Measurements from ENCODE around the gene GPN2.

The GPN2 gene

DNA sequence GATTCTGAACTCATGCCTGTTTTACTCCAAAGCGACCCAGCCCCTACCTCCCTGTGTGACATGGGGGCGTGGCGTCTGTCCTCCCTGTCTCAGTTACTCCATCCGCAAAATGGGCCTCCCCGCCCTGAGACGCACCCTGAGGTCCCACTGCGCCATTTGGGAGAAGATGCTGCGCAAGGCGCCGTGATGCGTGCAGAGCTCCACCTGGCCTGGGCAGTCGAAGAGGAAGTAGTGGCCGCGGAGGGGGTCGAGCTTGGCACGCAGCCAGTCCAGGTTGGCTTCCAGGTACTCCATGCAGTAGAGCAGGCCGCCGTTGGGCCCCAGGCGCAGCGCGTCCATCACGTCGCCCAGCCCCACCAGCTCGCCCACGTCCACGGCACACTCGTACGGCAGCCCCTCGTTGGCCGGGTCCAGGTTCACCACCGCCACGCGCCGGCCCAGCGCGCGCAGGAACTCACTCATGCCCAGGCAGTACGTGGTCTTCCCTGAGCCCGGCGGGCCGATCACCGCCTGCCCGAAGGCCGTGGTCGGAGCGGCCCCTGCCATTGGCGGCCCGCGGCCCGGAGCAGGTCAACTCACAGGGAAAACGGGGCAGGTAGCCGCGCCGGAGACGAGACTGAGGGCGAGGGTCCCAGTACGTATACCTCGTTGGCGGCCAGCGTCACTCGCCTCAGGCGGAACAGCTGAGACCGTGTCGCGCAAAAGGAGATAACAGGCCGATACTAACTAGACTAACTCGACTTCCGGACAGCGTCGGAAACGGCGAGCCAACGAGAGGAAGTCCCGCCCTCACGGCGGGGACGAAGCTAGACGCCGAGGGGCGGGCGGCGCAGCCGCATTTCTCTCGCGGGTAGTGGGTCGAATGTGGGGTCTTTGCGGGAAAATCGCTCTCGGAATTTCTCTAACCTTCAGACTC is at the start of gene GPN2:
Gene GPN2 (minus strand): TSS at position 733 of the 916 bp plus-strand sequence. CDS start 187 bp downstream, at position 546.
- peak; percentile 70 for DNase-seq

DNA sequence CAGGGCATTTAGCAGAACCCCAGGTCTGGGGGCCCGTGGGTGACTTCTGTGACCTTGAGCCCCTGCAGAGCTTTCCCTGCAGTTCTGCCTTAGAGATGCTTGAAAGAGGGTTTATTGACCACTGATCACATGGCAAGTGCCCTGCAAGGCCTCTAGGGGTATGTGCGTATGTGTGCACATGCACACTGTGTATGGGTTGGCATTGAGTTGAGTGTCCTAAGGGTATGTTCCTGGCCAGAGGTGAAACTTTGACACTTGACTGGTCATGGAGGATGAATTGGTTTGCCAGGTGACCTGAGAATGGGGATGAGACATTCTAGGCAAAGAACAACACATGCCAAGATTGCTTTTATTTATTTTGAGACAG is 48.6 kb upstream of the GPN2 start:
- no peak for DNase-seq

DNA sequence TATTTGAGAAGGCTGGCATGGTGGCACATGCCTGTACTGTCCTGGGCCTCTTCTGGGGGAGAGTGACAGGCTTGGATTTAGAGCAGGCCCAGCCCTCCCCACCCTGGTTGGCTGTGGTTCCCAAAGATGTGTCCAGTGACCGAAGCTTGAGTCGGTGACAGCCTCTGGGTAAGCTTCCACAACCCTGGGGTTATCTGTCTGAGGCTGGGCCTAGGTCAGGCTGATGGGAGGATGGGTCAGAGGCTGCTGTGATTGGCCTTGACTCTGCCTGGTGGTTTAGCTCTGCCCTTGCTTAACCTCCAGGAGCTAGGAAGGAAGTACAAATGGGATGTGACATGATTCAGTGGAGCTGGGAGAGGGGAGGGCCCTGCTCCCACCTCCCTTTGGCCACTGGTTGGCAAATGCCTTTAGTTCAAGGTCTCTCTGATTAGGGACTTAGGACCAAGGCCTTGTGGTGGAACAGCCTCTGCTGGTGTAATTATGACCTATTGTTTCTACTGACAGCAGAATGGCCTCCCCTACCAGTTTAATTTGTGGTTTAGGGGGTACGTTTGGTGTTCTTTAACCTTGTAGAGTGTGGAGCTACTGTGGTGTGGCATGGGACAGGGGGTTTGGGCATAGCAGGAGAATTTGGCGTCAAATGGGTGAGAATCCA is 48.0 kb upstream of the GPN2 start:
- DNase-seq: no peak

DNA sequence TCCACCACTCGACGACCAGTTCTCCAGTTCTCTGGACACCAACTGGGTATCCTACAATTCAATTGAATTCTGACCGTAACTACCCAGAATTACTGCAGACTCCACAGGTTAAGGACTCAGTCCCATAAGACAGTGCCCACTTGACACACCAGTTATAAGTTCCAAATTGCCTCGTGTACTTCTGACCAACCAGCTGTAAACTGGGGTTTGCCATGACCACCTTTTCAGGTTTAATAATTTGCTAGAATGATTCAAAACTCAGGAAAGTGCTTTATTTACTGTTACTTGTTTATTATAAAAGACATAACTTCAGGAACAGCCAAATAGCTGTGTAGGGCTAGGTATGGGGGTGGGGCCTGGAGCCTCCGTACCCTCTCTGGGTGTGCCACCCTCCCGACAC is 46.7 kb upstream of the GPN2 start:
- DNase-seq: no peak

DNA sequence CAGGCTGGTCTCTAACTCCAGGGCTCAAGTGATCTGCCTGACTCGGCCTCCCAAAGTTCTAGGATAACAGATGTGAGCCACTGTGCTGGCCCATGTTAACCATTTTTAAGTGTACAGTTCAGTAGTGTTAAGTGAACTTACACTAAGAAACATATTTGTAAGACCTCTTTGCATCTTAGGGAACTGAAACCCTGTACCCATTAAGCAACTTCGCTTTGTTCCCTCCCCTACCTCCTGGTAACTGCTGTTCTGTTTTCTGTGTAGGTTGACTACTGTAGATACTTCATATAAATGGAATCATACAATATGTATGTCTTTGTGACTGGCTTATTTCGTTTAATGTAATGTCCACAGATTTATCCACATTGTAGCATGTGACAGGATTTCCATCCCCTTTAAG is 42.4 kb upstream of the GPN2 start:
- DNase-seq: no peak

DNA sequence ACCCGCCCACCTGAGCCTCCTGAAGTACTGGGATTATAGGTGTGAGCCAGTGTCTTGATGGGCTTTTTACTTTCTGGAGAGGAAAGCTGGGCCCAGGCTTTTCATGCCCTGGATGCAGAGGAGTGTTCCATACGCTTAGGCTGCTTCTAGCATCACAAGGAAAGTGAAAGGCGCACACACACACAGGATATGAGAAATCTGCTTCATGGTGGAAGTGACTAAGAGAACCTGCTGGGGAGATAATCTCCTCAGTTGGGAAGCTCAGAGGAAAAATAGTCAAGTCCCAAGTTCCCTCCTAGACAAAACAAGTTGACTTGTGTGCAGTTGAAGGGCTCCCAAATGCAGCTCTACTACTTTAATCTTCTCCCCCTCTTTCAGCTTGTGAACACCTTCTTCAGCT is 33.6 kb upstream of the GPN2 start:
- no peak for DNase-seq

DNA sequence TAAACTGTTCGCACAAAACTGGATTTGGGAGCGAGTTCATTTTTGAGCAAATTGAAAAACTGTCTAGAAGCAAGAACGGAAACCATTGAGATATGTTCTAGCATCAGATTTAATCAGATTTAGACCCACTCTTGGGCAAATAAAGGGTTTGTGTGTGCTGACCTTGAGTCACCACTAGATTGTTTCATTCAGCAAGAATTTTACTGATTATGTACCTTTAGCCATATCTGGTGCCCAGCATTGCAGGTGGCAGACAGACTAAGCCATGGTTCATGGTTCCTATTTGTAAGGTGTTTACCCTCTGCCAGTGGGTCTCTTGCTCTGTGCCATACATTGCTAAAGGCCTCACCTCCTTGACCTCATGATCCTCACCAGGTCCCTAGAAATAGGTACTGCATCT is 32.8 kb upstream of the GPN2 start:
- DNase-seq: no peak

DNA sequence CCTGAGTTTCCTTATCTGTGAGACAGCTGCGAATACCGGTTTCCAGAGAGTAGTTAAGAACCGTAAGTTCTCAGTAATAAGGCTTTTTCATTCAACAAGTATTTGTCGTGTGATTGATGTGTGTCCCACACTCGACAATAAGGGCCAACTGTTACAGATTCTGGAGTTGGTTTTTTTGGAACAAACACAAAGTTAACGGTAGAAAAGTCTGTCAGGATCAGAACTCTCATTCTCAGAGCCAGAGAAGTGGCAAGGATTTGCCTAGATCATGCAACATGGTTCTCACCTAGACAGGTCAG is 32.3 kb upstream of the GPN2 start:
- DNase-seq: no peak

DNA sequence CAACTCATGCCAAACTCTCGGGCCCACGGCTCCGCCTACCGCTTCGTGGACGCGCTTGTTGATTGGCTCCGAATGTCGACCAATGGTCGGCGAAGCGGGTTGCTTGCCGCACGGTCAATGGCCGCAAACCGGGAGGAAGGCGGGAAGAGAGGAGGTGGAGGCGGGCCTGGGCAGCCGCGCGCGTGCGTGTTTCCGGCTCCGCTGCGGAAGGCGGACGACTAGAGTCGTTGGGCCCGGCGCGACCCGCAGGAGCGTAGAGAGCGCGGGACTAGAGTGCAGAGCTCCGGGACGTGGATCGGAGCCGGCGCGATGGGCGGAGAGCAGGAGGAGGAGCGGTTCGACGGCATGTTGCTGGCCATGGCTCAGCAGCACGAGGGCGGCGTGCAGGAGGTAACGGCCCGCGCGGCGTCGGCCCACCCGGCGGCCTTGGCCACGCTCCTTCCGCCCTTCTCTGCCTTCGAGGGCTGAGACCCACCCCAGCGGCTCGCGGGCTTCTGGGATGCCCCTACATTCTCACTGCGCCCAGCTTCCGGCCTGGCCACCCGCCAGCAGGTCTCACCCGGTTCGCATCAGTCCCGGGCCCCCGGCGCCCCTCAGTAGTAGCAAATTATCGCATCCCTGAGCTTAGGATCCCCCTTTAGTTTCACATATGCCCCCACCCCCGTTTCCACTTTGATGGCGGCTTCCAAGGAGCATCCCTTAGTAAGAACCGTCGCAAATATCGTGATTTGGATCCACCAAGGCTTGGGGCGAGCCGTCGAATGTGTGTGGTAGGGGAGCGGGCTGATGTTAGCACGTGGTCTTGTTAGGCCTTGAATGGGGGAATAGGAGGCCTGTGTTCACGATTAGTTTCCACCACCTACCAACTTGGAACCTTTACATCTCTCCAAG is 31.7 kb upstream of the GPN2 start, which contains the start of gene NUDC:
Gene NUDC (plus strand): TSS at position 204 of the 891 bp plus-strand sequence. CDS start 106 bp downstream, at position 310.
- peak; percentile 93 for DNase-seq

DNA sequence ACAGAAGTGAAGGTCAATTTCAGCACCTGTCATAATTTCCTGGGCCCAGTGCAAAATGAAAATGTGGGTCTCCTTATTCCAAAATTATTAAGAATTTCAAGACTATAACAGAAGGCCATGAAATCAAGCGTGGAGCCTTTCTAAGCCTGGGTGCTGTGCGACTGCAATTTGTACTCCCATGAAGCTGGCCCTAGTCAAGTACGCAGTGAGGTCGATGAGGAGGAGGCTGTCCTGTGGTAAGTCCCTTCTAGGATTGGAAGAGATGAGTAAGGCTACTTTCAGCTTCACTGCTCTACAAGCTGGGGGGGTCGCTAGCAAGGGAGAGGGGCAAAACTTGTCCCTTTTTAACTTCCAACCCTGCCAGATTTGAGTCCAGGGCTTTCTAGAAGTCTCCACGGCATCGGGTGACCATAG is 31.1 kb upstream of the GPN2 start:
- DNase-seq: no peak

DNA sequence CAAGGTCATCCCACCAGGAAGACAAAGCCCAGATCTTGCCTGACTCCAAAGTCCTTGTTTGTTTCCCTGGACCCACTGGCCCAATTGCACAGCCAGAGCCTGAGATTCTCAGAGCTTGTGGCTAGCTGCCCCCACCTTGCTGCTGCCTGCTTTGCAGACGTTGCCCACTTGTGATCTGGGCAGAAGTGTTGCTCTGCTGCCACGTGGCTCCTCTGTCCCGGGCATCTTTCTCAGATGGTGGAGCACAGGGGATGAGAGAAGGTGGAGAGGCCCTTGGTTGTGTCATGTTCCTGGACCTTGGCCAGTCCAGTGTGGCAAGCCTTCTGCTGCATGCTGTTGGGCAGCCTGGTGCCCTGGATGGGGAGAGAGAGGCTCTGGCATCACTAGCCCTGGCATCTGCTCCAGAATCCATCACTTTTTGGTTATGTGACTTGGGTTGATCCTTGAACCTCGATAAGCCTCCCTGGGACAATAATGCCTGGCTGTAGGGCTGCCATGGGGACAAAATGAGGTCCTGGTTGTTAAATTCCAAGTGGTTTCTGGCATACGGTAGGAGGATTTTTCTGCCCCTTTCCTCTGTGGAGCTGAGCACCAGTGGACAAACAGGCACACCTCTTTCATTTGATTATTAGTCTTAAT is 25.2 kb upstream of the GPN2 start:
- DNase-seq: no peak

DNA sequence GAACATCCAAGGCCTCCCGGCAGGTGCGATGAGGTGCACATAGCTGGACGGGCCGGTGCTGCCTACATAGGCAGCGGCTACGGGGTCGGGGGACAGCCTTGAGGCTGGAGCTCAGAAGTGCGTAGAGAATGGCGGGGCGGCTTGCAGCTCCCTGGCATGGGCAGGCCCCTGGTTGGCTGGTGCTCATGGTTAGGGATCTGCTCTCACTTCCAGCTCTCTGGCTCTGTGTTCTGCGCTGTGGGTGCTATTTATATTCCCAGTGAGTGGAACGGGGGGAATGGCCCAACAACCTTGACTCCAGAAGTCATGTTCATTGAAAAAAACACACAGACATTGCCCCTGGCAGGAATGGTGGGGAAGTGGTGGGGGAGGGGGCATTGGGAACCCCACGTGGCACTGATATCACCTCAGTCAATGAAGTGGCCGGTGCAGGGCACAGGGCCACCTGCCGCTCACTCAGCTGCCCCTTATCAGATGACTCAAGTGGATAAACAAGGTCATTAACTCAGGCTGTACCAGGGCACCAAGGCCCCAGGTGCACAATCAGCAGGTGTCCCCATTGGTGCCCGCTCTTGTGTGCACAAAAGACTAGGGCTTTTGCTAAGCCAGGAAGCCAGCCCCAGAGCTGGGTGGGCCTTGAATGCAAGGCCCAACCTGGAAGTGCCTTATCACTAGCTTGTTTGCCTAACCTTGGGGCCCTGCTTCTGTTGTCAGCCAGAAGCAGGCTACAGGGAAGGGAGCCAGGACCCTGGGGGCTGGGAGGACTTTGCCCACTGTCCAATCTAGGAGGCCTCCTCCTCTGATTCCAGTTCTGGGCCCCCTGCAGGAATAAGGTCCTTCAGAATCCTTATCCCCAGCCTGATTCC is 23.9 kb upstream of the GPN2 start, which contains the start of gene NR0B2:
Gene NR0B2 (minus strand): TSS at position 222 of the 866 bp plus-strand sequence. CDS start 35 bp downstream, at position 187.
- no peak for DNase-seq

DNA sequence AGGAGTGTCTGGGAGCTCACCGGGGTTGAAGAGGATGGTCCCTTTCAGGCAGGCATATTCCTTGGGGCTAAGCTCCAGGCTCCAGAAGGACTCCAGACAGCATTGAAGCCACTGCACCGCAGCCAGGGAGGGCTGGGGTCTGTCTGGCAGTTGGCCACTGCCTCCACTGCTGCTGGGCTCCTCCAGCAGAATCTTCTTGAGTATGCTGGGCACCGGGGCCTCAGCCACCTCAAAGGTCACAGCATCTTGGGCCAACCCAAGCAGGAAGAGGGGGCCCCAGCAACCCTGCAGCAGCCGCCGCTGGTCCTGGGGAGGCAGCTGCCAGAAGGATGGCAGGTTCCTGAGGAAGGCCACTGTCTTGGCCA is 23.3 kb upstream of the GPN2 start:
- DNase-seq: no peak

DNA sequence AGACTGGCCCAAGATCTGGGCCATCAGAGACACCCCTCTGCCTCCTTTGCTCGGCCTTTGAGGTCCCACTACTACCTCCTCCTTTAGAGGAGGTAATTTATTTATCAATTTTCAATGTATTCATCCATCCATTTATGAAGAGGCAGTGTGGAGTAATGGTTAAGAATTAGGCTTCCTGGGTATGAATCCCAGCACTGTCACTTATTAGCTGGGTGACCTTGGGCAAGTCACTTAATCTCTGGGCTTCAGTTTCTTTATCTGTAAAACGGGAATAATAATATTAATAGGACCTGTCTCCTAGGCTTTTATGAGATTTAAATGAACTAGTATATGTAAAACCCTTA is 22.0 kb upstream of the GPN2 start:
- no peak for DNase-seq

DNA sequence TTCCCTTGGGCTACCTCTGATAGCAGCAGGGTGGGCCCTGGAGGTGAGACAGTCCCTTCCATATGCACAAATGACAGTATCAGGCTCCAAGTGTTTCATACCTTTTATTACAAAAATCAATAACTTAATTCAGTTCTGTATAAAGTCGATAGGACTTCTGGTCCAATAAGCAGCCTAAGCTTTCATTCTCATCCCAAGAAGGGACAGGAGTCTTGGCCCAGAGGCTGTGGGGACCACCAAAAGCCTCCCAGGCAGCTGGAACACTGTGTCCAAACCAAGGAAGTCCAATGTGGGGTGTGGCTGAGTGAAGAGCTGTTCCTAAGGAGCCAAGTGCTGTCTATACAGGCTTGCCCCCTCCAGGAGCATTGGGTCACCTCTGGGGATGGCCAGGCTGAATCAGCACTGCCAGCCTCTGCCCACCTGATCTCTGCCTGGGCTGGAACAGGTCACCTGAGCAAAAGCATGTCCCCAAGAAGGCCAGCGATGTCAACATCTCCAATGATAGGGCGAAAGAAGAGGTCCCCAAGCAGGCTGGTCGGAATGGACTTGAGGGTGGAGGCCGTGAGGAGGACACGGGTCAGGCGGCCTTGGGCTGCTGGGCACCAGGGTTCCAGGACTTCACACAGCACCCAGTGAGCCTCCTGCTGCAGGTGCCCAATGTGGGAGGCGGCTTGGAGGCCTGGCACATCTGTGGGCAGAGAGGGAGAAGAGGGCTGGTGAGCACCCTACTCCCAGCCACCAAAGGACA is 21.5 kb upstream of the GPN2 start:
- no peak for DNase-seq

DNA sequence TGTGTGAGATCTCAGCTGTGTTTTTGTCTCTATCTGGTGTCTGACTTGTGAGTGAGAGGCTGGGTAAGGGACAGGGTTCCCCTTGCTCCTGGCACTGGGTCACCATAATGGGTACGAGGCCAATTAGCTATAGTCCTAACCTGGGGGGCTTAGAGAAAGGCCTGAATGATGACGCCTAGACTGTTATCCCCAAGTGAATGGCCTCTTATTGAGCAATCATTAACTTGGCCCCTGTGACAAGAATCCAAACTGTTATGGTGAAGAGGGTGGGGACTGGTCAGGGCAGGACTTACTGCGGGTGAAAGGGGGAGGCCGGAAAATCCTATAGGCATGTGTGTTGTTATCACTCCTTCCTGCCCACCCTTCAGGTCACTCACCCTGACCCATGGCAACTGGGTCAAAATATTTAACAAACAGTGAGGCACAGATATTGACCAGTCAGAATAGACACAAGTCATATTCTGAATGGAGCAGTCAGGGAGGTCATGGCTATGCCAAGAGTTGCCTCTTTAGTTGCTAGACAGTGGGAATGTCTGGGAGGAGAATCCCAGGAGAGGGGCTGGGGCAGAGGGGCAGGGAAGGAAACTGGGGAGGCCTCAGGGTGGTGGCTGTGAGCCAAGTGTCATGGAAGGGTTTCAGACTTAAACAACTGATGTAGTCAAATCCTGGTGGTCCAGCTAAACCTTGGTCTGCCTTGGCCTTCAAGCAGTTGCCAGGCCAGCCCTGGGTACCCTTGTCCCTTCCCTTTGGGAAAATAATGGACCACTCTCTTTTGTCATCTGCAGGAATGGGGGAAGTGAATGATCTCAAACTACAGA is 20.5 kb upstream of the GPN2 start:
- DNase-seq: no peak

DNA sequence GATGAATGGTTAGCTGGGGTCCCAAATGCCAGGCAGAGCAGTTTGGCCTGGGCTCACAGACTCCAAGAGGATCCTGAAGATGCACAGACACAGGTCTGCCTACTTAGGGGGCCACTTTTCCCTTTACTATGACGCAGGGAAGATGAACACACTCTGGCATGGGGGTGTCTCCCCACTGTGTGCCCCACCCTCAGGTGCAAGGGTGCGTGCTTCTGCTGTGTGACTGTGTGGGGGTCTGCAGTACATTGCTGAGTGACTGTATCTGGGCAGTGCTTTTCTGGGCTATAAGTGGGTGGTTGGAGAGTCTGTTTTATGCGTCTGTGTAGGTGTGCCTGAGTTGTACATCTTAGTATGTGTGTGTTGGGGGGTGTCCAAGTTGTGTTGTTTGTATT is 19.9 kb upstream of the GPN2 start:
- no peak for DNase-seq

DNA sequence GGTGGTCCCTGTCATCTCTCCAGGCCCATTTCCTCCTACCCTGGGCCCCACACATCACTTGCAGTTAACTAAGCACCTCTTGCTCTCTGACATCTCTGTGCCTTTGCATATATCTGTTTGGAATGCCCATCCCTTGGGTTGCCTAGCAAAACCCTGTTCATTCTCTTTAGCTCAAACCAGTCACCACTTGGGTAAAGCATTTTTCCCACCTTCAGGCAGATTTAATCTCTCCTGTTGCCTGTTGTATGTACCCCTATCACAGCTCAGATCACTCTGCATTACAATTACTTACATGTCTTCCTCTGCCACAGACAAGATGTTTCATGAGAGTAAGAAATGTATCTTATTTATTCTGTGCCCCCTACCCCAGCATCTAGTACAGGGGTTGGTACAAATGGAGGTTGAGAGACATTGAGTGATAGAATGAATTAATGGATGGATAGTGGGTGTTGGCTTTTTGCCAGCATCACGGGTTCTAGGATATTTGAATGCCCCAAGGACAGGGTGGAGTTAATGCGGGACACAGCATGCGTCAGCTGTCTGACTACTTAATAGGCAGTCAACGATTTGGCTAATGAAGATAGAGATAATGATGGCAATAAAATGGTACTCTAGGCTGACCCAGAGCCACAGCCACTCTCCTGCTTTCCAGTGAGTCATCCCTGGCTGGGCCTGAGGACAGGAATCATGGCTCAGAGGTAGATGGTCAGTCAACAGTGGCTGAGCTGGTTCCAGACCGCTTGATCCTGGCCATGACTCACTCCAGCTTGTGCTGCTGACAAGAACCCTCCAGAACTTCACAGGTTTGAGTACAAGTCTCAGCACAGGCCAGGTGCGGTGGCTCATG is 17.2 kb upstream of the GPN2 start:
- DNase-seq: no peak

DNA sequence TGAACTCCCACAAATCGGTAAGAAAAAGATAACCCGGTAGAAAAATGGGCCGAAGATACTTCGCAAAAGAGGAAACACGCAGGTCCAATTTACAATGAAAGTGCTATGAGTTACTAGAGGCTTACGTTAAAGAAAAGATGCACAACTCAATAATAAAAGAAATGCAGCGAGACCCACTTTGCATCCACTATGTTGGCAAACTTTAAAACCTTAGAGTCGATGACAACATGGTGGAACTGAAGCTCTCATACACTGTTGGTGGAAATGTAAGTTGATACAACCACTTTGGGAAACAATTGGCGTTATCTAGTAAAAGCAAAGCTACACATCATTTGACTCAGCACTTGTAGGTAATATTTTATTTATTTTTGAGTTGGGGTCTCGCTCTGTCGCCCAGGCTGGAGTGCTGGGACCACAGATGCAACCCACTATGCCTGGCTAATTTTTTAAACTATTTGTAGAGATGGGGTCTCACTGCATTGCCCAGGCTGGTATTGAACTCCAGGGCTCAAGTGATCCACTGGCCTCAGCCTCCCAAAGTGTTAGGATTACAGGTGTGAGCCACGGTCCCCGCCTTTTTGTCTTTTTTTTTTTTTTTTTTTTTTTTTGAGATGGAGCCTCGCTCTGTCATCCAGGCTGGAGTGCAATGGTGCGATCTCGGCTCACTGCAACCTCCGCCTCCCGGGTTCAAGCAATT is 10.9 kb upstream of the GPN2 start:
- DNase-seq: no peak
